GM12891 (cell line): ENCODE results near the gene WFDC2.

ENCODE experiments used
- PAX5 ChIP-seq: IDR thresholded peaks from 2 replicates; pipeline ENCODE4 v1.6.1; 2011; ENCODE audit warnings: low read length, moderate library complexity, mild to moderate bottlenecking; ENCODE audit not compliant: insufficient read depth, severe bottlenecking
- POLR2AphosphoS5 ChIP-seq: IDR thresholded peaks from 2 replicates; pipeline ENCODE4 v1.6.1; 2011; ENCODE audit warnings: low read depth, low read length, control low read depth

- no peak for TF ChIP-seq POLR2AphosphoS5
- TF ChIP-seq PAX5, result no peak
Observed at GRCh38 chr20:45502561-45502960, 33.0 kb downstream of the WFDC2 start.
